Astrocyte of the cerebellum (primary cell): Measurements from ENCODE around the gene C16orf92.
A peak's percentile ranks its signal among the peaks of the same experiment; 100 is the strongest.

Source experiments
- DNase-seq: peaks from one replicate; pipeline ENCODE4 v3.0.0-alpha.2; 2011; ENCODE audit warnings: low read depth
- H3K4me3 ChIP-seq: 2 replicates; pipeline ENCODE4 v1.5.1; 2011; ENCODE audit warnings: mild to moderate bottlenecking, low read depth, low read length, moderate library complexity
- in situ Hi-C: cut with HindIII; loops from 2 replicates; pipeline ENCODE4 v1.10.0; 2017; ENCODE audit warnings: low sequenced_read_pairs
- TF ChIP-seq, protein P1 (sequence below): IDR thresholded peaks from 2 replicates; pipeline ENCODE4 v1.5.1; 2012; ENCODE audit warnings: low read length, low read depth, moderate library complexity, mild to moderate bottlenecking; ENCODE audit errors: missing control alignments

The C16orf92 gene

DNA sequence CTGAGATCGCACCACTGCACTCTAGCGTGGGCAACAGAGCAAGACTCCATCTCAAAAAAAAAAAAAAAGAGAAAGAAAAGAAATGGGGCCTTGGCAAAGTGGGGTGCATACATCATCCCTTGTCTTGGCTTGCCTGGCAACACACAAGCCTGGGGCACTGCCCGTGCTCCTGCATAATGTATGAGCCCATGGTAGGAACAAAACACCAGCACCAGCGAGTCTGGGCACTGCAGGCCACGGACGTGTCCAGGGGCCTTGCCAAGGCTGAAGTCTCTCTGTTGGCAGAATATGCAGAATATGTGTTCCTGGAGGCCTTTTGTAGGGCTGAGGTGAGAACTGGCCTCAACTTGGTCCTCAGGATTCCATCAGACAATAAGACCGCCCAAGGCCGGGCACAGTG lies 26.9 kb downstream of the C16orf92 start:
- in situ Hi-C loops, result loop anchor here (5.0 kb wide), 1 partner anchor 67 kb away; no protein-coding TSS in a partner anchor
- no peak for DNase-seq
- TF ChIP-seq, protein P1, sequence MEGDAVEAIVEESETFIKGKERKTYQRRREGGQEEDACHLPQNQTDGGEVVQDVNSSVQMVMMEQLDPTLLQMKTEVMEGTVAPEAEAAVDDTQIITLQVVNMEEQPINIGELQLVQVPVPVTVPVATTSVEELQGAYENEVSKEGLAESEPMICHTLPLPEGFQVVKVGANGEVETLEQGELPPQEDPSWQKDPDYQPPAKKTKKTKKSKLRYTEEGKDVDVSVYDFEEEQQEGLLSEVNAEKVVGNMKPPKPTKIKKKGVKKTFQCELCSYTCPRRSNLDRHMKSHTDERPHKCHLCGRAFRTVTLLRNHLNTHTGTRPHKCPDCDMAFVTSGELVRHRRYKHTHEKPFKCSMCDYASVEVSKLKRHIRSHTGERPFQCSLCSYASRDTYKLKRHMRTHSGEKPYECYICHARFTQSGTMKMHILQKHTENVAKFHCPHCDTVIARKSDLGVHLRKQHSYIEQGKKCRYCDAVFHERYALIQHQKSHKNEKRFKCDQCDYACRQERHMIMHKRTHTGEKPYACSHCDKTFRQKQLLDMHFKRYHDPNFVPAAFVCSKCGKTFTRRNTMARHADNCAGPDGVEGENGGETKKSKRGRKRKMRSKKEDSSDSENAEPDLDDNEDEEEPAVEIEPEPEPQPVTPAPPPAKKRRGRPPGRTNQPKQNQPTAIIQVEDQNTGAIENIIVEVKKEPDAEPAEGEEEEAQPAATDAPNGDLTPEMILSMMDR, result no peak
- H3K4me3 ChIP-seq, result no peak overlapping the region

- no peak for DNase-seq
- TF ChIP-seq, protein P1, result no peak
- in situ Hi-C loops, result loop anchor here (5.0 kb wide), 1 partner anchor 66 kb away; no protein-coding TSS in a partner anchor
- no peak overlapping the region for H3K4me3 ChIP-seq
These were observed 28.5 kb downstream of the C16orf92 start for GRCh38 chr16:30051518-30051917.

GRCh38 chr16:30052671-30053372 lies 29.8 kb downstream of the C16orf92 start:
- peak; percentile 69 for DNase-seq
- peak overlapping the region; percentile 87 for H3K4me3 ChIP-seq
- in situ Hi-C loops, result loop anchor here (5.0 kb wide), 1 partner anchor 64 kb away; no protein-coding TSS in a partner anchor
- TF ChIP-seq, protein P1, result no peak

- no peak for DNase-seq
- in situ Hi-C loops, result loop anchor here (5.0 kb wide), 1 partner anchor 64 kb away; no protein-coding TSS in a partner anchor
- TF ChIP-seq, protein P1, result no peak
- peak overlapping the region; percentile 87 for H3K4me3 ChIP-seq
These were observed 30.5 kb downstream of the C16orf92 start for GRCh38 chr16:30053376-30054015.

- in situ Hi-C loops, result loop anchor here (5.0 kb wide), 1 partner anchor 63 kb away; no protein-coding TSS in a partner anchor
- no peak for DNase-seq
- no peak overlapping the region for H3K4me3 ChIP-seq
- TF ChIP-seq, protein P1, result no peak
These were observed 31.5 kb downstream of the C16orf92 start for GRCh38 chr16:30054451-30054850.

DNA sequence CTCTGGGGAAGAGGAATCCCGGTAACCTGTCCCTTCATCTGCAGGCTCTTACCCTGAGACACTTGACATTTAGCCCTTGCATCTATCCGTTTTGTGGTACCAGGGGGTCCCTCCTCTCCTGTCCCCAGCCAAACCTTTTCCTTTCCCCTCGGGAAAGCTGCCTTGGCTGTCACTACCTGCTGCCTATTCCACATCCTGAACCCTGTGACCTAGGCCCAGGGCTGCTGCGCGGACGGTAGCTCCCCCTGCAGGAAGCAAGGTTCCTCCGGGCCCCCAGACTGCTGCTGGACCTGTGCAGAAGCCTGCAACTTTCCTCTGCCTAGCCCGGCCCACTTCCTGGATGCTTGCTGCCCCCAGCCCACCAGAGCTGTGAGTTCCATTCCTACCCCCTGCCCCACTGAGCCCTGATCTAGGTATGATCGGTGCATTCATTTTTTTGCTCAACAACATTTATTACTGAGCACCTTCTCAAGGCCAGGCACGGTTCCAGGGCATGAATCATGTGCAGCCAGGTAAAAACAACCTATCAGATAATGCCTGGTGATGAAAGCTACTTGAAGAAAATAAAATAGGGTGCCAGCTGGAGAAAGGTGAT lies 32.1 kb downstream of the C16orf92 start:
- TF ChIP-seq, protein P1, result peak; percentile 70
- no peak for DNase-seq
- H3K4me3 ChIP-seq, result no peak overlapping the region
- in situ Hi-C loops, result loop anchor here (5.0 kb wide), 1 partner anchor 62 kb away; no protein-coding TSS in a partner anchor
